WTC11 (cell line): Measurements from ENCODE around the gene NPB. TPM values are rescaled to one million over a fixed set of nuclear protein-coding genes. Genes with fewer than 3 reads are reported as not detected.

Source experiments
- ATAC-seq: fragments of 200-7000 bp; cut with Tn5 transposase; 2 replicates; pipeline ENCODE4 v1.10.0; 2021; ENCODE audit warnings: mild to moderate bottlenecking, moderate library complexity
- CTCF ChIA-PET: fragments of 300-600 bp; sonication (Branson Sonifier 250); formaldehyde crosslinking; loops from one replicate; lab custom pipeline; 2021; ENCODE audit warnings: antibody characterized with exemption; lab: Charles Lee
- POLR2A ChIA-PET: fragments of 350-600 bp; sonication (Branson Sonifier 250); formaldehyde crosslinking; loops from one replicate; lab custom pipeline; 2021; ENCODE audit warnings: antibody characterized with exemption; lab: Charles Lee
- DNase-seq: peaks from one replicate; pipeline ENCODE4 v3.0.0; 2021; ENCODE audit warnings: low spot score
- H3K27ac Mint-ChIP-seq: 2 replicates; pipeline ENCODE4 v1.8.0; 2021; ENCODE audit warnings: mixed read lengths
- H3K27me3 Mint-ChIP-seq: 2 replicates; pipeline ENCODE4 v1.8.0; 2021; ENCODE audit warnings: low read depth, mild to moderate bottlenecking, moderate library complexity, mixed read lengths
- H3K36me3 Mint-ChIP-seq: 2 replicates; pipeline ENCODE4 v1.8.0; 2021; ENCODE audit warnings: mixed read lengths
- H3K4me1 Mint-ChIP-seq: 2 replicates; pipeline ENCODE4 v1.8.0; 2022; ENCODE audit warnings: mixed read lengths
- H3K4me3 Mint-ChIP-seq: 2 replicates; pipeline ENCODE4 v1.8.0; 2021; ENCODE audit warnings: mild to moderate bottlenecking, moderate library complexity, mixed read lengths
- H3K9me3 Mint-ChIP-seq: 2 replicates; pipeline ENCODE4 v1.8.0; 2021; ENCODE audit warnings: mixed read lengths
- AFF4 ChIP-seq: sonication (generic); formaldehyde crosslinking; IDR thresholded peaks from 2 replicates; pipeline ENCODE4 v1.8.1; 2023; ENCODE audit warnings: mild to moderate bottlenecking, missing genetic modification reagents, borderline replicate concordance
- ATF6 ChIP-seq: sonication (generic); formaldehyde crosslinking; IDR thresholded peaks from 2 replicates; pipeline ENCODE4 v1.8.1; 2023; ENCODE audit warnings: mild to moderate bottlenecking, missing genetic modification reagents
- CREB1 ChIP-seq: sonication (generic); formaldehyde crosslinking; IDR thresholded peaks from 2 replicates; pipeline ENCODE4 v1.8.0; 2023; ENCODE audit warnings: mild to moderate bottlenecking, missing genetic modification reagents
- ELF4 ChIP-seq: sonication (generic); formaldehyde crosslinking; IDR thresholded peaks from 2 replicates; pipeline ENCODE4 v1.8.1; 2022; ENCODE audit warnings: low read depth, mild to moderate bottlenecking, moderate library complexity, missing genetic modification reagents
- HMGXB4 ChIP-seq: sonication (generic); formaldehyde crosslinking; IDR thresholded peaks from 2 replicates; pipeline ENCODE4 v1.8.1; 2023; ENCODE audit warnings: mild to moderate bottlenecking, moderate library complexity, missing genetic modification reagents
- JUN ChIP-seq: sonication (generic); formaldehyde crosslinking; IDR thresholded peaks from 2 replicates; pipeline ENCODE4 v1.8.0; 2023; ENCODE audit warnings: mild to moderate bottlenecking, missing genetic modification reagents
- SP1 ChIP-seq: sonication (generic); formaldehyde crosslinking; conservative IDR thresholded peaks from 2 replicates; pipeline ENCODE4 v1.8.1; 2022; ENCODE audit warnings: missing genetic modification reagents
- STAT6 ChIP-seq: sonication (generic); formaldehyde crosslinking; conservative IDR thresholded peaks from 2 replicates; pipeline ENCODE4 v1.8.1; 2023; ENCODE audit warnings: mild to moderate bottlenecking, low read depth, missing genetic modification reagents, moderate library complexity
- ZNF138 ChIP-seq: sonication (generic); formaldehyde crosslinking; conservative IDR thresholded peaks from 2 replicates; pipeline ENCODE4 v1.8.1; 2022; ENCODE audit warnings: mild to moderate bottlenecking, moderate library complexity, missing genetic modification reagents
- ZNF532 ChIP-seq: fragments of 250-450 bp; sonication (Bioruptor Pico); IDR thresholded peaks from 2 replicates; pipeline ENCODE4 v1.9.0; 2021; ENCODE audit warnings: mild to moderate bottlenecking, borderline replicate concordance
- total RNA-seq: library from RNA; stranded (reverse); gene quantifications from 3 replicates; pipeline ENCODE4 v1.2.3, GENCODE V29; 2021

The NPB gene
- total RNA-seq, 1 experiment from 2014 or later, result 1.9 TPM

GRCh38 chr17:81898029-81898866 is 3.8 kb upstream of the NPB start:
- H3K27ac Mint-ChIP-seq, result no peak overlapping the region
- H3K36me3 Mint-ChIP-seq, result peaks cover 24% of the 10 kb centered on the region
- no peaks in the 10 kb centered on the region for H3K9me3 Mint-ChIP-seq
- CTCF ChIA-PET, result no interaction called here
- POLR2A ChIA-PET, result no interaction called here
- no peaks in the 10 kb centered on the region for H3K4me1 Mint-ChIP-seq
- peaks cover 13% of the 10 kb centered on the region for H3K27me3 Mint-ChIP-seq
- no peak for ATAC-seq
- DNase-seq, result no peak
- TF ChIP-seq AFF4 (CRISPR knock-in tag) (no peak), ZNF138 (no peak), STAT6 (CRISPR knock-in tag) (no peak), HMGXB4 (CRISPR knock-in tag) (no peak), CREB1 (CRISPR knock-in tag) (no peak), SP1 (CRISPR knock-in tag) (no peak), ELF4 (CRISPR knock-in tag) (no peak)
- no peak overlapping the region for H3K4me3 Mint-ChIP-seq

- ATAC-seq, result no peak
- Mint-ChIP-seq H3K36me3 (peaks cover 24% of the 10 kb centered on the region), H3K4me1 (no peaks in the 10 kb centered on the region), H3K27me3 (peaks cover 13% of the 10 kb centered on the region), H3K4me3 (no peak overlapping the region), H3K27ac (no peak overlapping the region), H3K9me3 (no peaks in the 10 kb centered on the region)
- POLR2A ChIA-PET, result no interaction called here
- CTCF ChIA-PET, result no interaction called here
- DNase-seq, result no peak
- TF ChIP-seq JUN, result no peak
- no peak for TF ChIP-seq ZNF532 (CRISPR knock-in tag)
- TF ChIP-seq HMGXB4 (CRISPR knock-in tag), result no peak
- no peak for TF ChIP-seq ATF6 (CRISPR knock-in tag)
These were observed 3.2 kb upstream of the NPB start for GRCh38 chr17:81898885-81899284.
